HCT116 (cell line): ENCODE measurements around the gene TCFL5.

Source experiments
- EZH2 ChIP-seq: fragments of 200-600 bp; sonication (generic); IDR thresholded peaks from 2 replicates; pipeline ENCODE4 v1.6.1; 2017; ENCODE audit warnings: antibody characterized with exemption, mixed run types
- RAD21 ChIP-seq: IDR thresholded peaks from 2 replicates; pipeline ENCODE4 v1.6.1; 2012; ENCODE audit warnings: low read depth, mild to moderate bottlenecking
- TF ChIP-seq, protein P1 (sequence below), 3 experiments: fragments of 200-600 bp in 1 of 3; sonication (generic) in 1 of 3; IDR thresholded peaks in 2 of 3; conservative IDR thresholded peaks in 1 of 3; 2 replicates each; pipeline ENCODE4 v1.5.1; 2012 to 2017; ENCODE audit warnings: low read depth in 2 of 3, low read length in 2 of 3, antibody characterized with exemption in 1 of 3, borderline replicate concordance in 1 of 3, control low read depth in 1 of 3, mild to moderate bottlenecking in 1 of 3, mixed read lengths in 1 of 3, mixed run types in 1 of 3, moderate library complexity in 1 of 3; ENCODE audit not compliant: insufficient read depth in 1 of 3

DNA sequence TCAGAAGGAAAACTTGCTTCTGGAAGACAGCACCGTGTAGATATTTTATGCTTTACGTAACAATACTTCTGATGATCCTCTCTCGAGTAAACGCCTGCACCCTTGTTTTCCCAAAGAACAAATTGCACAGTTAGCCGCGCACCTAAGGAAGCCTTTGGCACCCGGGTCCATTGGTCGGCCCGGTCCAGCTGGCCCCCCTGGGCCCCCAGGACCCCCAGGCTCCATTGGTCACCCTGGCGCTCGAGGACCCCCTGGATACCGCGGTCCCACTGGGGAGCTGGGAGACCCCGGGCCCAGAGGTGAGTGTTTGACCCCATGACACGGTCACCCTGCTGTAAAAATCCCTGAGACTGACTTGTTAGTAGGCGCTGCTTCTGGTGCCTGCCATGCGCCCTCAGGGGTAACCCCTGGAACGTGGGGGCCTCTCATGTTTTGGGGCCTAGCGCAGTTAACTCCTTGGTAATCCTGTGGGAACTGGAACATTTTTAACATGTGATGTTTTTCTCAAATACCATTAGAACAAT is 24.6 kb downstream of the TCFL5 start:
- TF ChIP-seq, protein P1, sequence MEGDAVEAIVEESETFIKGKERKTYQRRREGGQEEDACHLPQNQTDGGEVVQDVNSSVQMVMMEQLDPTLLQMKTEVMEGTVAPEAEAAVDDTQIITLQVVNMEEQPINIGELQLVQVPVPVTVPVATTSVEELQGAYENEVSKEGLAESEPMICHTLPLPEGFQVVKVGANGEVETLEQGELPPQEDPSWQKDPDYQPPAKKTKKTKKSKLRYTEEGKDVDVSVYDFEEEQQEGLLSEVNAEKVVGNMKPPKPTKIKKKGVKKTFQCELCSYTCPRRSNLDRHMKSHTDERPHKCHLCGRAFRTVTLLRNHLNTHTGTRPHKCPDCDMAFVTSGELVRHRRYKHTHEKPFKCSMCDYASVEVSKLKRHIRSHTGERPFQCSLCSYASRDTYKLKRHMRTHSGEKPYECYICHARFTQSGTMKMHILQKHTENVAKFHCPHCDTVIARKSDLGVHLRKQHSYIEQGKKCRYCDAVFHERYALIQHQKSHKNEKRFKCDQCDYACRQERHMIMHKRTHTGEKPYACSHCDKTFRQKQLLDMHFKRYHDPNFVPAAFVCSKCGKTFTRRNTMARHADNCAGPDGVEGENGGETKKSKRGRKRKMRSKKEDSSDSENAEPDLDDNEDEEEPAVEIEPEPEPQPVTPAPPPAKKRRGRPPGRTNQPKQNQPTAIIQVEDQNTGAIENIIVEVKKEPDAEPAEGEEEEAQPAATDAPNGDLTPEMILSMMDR (IDR thresholded peaks at IDR 0.05 in 2 of 3, conservative IDR thresholded peaks at IDR 0.05 in 1 of 3; ENCODE audit: borderline replicate concordance in 1 of 3, insufficient read depth in 1 of 3, low read depth in 2 of 3, low read length in 2 of 3): no peak
- TF ChIP-seq EZH2 (no peak), RAD21 (no peak)
